ENCODE results near the gene TRIM4.

The TRIM4 gene

DNA sequence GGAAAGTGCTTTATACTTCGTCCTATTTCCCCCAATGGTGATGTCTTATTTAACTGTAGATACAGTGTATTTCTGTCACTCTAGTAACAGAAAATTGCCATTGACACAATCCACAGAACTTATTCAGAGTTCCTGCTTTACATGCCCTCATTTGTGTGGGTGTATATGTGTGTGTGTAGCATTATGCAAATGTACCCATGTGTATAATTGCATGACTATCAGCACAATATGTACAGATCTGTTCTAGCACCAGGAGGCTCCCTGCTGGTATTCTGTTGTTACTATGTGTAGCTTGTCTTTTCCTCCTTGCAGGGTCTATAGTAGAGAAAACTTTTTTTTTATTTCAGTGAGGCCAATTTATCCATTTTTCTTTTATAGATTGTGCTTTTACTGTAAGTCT lies 75.0 kb downstream of the TRIM4 start:
- no peak for DNase-seq (ENCODE audit: low spot score)
- in situ Hi-C loops (cut with MboI; ENCODE audit: low pct_unique_long_range_greater_than_20kb, low sequenced_read_pairs, unreplicated experiment), result no loop called here
- TF ChIP-seq, protein P1, sequence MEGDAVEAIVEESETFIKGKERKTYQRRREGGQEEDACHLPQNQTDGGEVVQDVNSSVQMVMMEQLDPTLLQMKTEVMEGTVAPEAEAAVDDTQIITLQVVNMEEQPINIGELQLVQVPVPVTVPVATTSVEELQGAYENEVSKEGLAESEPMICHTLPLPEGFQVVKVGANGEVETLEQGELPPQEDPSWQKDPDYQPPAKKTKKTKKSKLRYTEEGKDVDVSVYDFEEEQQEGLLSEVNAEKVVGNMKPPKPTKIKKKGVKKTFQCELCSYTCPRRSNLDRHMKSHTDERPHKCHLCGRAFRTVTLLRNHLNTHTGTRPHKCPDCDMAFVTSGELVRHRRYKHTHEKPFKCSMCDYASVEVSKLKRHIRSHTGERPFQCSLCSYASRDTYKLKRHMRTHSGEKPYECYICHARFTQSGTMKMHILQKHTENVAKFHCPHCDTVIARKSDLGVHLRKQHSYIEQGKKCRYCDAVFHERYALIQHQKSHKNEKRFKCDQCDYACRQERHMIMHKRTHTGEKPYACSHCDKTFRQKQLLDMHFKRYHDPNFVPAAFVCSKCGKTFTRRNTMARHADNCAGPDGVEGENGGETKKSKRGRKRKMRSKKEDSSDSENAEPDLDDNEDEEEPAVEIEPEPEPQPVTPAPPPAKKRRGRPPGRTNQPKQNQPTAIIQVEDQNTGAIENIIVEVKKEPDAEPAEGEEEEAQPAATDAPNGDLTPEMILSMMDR (IDR thresholded peaks at IDR 0.05; ENCODE audit: extremely low read depth, insufficient read depth, missing control alignments), result no peak

DNA sequence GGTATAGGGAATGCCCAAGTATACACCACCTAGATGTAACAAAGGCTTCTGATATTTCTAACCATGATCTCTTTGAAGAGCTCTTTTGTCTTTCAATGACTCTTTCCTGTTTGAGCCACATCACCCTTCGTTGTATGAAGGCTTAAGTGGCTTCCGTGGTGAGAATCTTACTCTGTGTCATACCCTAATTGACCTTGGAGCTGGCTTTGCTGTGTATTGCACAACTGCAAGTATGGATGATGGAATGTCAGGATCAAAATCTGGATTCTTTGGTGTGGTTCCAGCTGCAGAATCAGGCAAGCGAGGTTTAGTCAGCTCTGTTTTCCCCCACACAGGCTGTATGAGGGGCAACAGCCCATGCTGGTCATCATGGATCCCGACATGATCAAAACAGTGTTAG lies 75.5 kb downstream of the TRIM4 start:
- DNase-seq (ENCODE audit: low spot score), result no peak
- TF ChIP-seq, protein P1 (IDR thresholded peaks at IDR 0.05; ENCODE audit: extremely low read depth, insufficient read depth, missing control alignments), result no peak
- in situ Hi-C loops (cut with MboI; ENCODE audit: low pct_unique_long_range_greater_than_20kb, low sequenced_read_pairs, unreplicated experiment), result no loop called here

DNA sequence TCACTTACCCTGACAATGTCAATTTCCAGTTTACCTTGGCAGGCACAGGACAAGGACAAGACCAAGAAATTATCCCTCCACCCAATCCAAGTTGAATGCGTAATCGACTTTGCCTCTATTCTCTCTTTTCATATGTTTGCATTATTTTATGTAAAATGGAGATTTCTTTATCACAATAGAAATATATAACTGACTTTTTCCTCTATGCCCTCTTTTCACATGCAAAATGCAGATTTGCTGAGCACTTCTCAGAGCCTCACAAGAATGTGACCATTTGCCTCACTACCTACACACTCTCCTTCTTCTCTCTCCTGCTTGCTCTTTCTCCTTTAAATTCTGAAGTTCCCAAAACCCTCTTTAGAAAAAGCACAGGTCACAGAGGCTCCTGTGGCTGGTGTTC lies 76.4 kb downstream of the TRIM4 start:
- in situ Hi-C loops (cut with MboI; ENCODE audit: low pct_unique_long_range_greater_than_20kb, low sequenced_read_pairs, unreplicated experiment), result no loop called here
- DNase-seq (ENCODE audit: low spot score), result no peak
- TF ChIP-seq, protein P1 (IDR thresholded peaks at IDR 0.05; ENCODE audit: extremely low read depth, insufficient read depth, missing control alignments), result no peak

Measured in GM13977 (cell line).